GM23338 (cell line): ENCODE results near the gene ADCY6.

Source experiments
- CREB1 ChIP-seq: fragments of 250-450 bp; sonication (Bioruptor Pico); IDR thresholded peaks from 2 replicates; pipeline ENCODE4 v1.5.0; 2020; ENCODE audit warnings: low read depth, mild to moderate bottlenecking, moderate library complexity
- CTCF ChIP-seq, 2 experiments: fragments of 200-600 bp in 1 of 2; sonication (generic) in 1 of 2; conservative IDR thresholded peaks; 2 replicates each; pipeline versions ENCODE4 v1.5.1 to v1.6.1; 2016 to 2017; ENCODE audit warnings: antibody characterized with exemption in 2 of 2, low read depth in 2 of 2, mild to moderate bottlenecking in 2 of 2, moderate library complexity in 1 of 2
- EZH2 ChIP-seq: fragments of 200-600 bp; sonication (generic); IDR thresholded peaks from one replicate; pipeline ENCODE4 v1.8.0; 2017; ENCODE audit warnings: antibody characterized with exemption, mild to moderate bottlenecking, low read depth; ENCODE audit not compliant: unreplicated experiment
- EZH2phosphoT487 ChIP-seq: fragments of 200-600 bp; sonication (generic); IDR thresholded peaks from one replicate; pipeline ENCODE4 v1.8.1; 2018; ENCODE audit warnings: antibody characterized with exemption; ENCODE audit not compliant: unreplicated experiment
- JUNB ChIP-seq: IDR thresholded peaks from one replicate; pipeline ENCODE4 v1.6.1; 2016; ENCODE audit warnings: antibody characterized with exemption; ENCODE audit not compliant: unreplicated experiment
- POLR2AphosphoS5 ChIP-seq: IDR thresholded peaks from 2 replicates; pipeline ENCODE4 v1.6.1; 2016; ENCODE audit warnings: antibody characterized with exemption, low read depth
- REST ChIP-seq: IDR thresholded peaks from one replicate; pipeline ENCODE4 v1.6.1; 2018; ENCODE audit warnings: antibody characterized with exemption; ENCODE audit not compliant: unreplicated experiment
- STAT1 ChIP-seq: IDR thresholded peaks from one replicate; pipeline ENCODE4 v1.6.1; 2016; ENCODE audit warnings: antibody characterized with exemption; ENCODE audit not compliant: unreplicated experiment
- ZNF114 ChIP-seq: fragments of 250-450 bp; sonication (Bioruptor Pico); IDR thresholded peaks from 2 replicates; pipeline ENCODE4 v1.5.0; 2020; ENCODE audit warnings: mild to moderate bottlenecking, moderate library complexity
- ZNF331 ChIP-seq: fragments of 250-450 bp; sonication (Bioruptor Pico); IDR thresholded peaks from 2 replicates; pipeline ENCODE4 v1.5.0; 2020; ENCODE audit warnings: low read depth, mild to moderate bottlenecking, moderate library complexity

DNA sequence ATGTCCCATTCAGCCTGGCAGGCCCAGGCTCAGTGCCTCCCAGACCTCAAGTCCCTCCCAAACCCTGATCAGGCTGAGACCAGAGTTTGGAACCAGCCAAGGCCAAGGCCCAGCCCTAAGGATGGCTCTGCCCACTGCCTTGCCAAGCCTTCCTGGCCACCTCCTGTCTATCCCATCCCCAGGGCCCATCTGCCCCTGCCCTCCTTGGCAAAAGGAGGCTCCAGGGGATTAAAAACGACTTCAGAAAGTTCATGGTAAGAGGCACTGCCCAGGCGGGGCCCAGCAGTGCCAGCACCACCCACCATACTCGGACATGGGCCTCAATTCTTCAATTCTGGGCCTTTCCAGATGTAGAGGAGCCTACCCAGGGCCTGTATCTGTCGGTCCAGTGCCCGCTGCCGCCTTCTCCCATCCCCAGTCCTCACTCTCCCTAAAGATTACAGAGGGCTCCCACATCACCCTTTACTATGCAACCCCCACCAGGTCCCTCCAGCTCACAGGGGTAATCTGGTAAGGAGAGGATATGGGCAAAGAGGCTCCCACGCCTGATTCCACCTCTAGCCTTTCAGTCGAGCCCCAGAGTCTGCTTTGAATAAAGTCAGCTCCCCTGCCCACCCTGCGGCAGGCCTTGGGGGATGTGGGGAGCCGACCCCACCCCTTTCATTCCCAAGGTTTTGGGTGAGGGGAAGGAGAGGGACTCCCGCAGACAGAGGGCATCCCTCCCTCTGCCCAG lies 932 bp downstream of the ADCY6 start:
- TF ChIP-seq EZH2phosphoT487, result no peak
- no peak for TF ChIP-seq CTCF (conservative IDR thresholded peaks at IDR 0.05; ENCODE audit: low read depth in 2 of 2)
- TF ChIP-seq POLR2AphosphoS5, result no peak
- no peak for TF ChIP-seq STAT1
- no peak for TF ChIP-seq CREB1 (CRISPR knock-in tag)
- TF ChIP-seq REST, result no peak
- no peak for TF ChIP-seq EZH2
- TF ChIP-seq JUNB, result no peak
- TF ChIP-seq ZNF114 (CRISPR knock-in tag), result no peak
- TF ChIP-seq ZNF331 (CRISPR knock-in tag), result no peak
